NCI-H146 treated with DMSO at 0.1 percent for 48 hours (cell line): ENCODE results near the gene ALS2CL.
A peak's percentile ranks its signal among the peaks of the same experiment; 100 is the strongest.

Source experiments
- DNase-seq: peaks from one replicate; lab custom pipeline; 2025; ENCODE audit not compliant: unreplicated experiment; lab: John Stamatoyannopoulos, UW

Gene ALS2CL

DNA sequence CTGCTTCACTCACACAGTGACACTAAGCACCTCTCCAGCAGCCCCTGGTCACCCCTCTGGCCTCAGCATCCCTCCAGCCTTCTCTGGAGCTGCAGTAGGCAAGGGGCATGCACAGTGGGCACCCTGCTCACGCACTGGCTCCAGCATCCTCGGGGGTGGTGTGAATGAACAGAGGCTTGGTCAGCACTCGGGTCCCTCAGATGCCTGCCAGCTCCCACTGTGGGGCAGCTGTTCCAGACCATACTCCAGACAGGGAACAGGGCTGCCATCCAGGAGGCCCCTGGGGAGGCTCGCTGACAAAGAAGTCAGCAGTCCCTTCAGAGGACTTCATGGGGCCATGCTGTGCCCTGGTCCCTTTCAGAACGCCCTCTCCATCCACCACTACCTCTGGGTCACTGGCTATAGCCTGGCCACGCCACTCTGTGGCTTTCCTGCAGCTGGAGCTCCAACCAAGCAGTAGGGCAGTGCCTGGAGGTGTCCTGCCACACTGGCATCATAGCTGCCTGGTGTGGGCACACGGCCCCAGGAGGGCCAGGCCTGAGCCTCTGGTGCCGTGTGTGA lies 26.3 kb downstream of the ALS2CL start:
- DNase-seq: no peak

DNA sequence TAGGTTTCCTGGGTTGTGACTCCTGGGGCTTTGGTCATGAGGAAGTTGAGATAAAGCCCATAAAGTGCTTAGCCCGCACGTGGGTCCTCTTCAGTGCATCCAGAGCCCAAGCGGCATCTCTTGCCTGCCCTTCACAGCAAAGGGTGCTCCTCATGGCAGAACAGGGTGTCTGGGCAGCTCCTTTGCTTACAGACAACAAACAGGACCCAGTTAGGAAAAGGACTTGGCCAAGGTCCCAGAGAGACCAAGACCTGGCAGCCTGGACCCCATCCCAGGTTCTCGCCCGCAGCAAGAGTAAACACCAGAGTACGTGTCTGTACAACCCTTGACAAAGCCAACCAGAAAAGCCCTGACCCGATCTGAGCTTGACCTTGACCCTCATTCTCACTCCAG lies 27.0 kb downstream of the ALS2CL start:
- DNase-seq: no peak

DNA sequence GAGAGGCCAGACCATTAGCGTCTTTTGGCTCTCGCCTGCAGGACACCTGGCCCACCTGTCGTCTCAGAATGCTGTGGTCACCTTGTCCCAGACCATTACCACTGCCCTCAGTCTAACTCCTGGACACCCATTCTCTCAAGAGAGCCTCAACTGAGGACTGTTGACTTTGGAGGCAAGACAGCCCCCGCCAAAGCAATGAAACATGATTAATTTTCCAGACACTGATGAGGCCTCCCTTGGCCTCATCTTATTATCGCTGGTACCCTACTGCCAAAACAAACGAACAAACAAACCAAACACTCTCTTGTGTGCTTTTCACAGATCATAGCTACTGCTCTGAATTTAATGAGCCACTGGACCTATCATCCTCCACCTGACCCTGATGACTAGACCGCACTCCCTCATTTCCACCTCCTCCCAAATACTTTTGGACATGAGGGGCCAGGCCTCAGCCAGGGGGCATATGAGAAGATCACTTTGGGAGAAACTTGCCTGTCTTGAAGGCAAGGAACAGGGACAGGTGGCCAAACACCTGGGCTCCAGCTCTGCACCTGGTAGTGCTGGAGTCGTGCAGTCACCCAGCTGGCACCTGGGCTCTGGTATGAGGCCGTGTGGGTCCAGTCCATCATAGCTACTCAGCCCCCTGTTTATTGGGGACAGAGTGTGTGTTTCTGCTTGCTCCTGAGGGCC lies 27.6 kb downstream of the ALS2CL start:
- DNase-seq: peak; percentile 70

DNA sequence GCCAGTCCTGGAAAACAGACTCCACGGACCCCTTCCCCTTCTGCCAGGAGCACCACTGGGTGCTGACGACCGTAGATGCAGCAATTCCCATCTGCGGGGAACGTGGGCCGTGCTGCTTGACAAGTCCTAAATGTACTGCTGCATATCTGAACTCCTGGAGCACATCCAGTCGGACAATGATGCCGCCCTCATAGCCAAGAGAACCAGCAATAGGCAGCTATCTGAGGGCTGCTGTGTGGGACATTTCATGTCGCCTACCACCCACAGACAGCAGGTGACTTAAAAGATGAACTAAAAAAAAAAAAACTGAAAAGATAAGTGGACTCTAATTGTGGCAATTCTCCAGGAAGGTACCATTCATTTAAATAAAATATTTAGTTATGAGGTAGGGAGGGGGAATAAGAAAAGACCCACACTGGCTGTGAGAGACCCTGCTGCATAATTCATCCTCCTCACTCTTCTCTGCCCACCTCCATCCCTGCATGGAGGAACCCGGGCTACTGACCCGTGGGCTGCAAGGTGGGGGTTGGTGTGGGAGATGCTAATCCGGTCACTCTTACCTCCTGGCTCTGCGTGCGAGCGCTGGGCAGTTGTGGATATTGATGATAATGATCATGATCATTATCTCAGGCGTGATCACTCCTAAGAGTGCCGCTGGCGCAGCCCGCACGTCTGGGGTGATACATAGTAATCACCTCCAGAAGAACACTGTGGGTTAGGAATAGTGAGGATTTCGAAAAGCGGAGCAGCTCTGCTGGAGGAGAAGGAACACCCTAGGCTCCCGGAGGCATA lies 28.3 kb downstream of the ALS2CL start:
- no peak for DNase-seq

DNA sequence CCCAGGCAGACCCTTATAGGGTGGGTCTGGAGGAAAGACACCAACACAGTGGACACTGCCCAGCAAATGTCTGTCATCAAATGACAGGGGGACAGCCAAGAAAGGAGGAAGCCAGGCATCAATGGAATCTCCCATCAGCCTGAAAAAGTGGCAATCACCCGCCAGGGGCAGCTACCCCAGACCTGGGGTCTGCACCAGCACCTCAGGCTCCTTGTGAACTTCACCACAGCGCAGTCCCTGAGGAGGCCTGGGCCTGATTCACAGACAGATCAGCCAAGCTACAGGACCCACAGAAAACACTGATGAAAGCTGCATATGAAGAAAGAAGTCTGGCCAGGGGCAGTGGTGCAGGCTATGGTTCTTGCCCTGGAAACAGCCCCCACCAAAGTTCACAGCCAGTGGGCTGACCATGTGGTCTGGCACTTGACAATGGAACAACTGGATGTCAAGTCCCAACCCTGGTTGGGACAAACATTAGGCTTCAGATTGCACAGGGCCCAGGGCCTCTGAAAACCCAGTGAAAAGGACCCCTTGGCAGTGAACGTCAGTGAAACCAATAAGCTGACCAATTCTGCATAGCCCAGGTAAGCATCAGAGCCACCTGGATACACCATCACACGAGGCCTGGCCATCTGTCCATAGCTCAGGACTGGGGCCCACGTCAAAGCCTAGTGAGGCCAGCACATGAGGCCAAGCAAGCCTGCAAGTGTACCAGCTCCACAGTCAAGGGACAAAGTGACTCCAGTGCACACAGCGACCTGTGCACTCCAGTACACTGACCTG lies 29.1 kb downstream of the ALS2CL start:
- DNase-seq: no peak

DNA sequence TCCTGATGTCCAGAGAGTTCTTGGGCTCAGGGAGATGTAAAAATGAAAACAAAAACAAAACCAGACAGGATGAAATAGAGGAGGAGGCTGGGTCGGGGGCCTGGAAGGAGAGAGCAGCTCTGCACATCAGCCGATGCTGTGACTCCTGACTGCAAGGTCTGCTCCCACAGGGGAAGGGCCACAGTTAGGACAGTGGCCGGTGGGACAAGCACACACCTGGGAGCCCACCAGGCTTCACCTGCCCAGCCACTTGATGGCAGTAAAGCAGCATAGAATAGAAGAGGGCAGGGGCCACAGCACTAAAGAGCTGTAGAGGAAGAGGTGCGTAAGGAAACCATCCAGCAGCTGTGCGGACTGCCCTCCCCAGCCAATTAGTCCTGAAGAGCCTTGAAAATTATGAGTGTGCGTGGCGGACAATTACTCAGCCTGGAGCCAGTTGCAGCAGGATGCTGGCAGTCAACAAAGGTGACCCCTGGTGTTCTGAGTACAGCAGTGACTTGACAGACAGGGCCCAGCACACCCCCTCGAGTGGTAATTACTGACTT lies 29.8 kb downstream of the ALS2CL start:
- DNase-seq: peak; percentile 87

DNA sequence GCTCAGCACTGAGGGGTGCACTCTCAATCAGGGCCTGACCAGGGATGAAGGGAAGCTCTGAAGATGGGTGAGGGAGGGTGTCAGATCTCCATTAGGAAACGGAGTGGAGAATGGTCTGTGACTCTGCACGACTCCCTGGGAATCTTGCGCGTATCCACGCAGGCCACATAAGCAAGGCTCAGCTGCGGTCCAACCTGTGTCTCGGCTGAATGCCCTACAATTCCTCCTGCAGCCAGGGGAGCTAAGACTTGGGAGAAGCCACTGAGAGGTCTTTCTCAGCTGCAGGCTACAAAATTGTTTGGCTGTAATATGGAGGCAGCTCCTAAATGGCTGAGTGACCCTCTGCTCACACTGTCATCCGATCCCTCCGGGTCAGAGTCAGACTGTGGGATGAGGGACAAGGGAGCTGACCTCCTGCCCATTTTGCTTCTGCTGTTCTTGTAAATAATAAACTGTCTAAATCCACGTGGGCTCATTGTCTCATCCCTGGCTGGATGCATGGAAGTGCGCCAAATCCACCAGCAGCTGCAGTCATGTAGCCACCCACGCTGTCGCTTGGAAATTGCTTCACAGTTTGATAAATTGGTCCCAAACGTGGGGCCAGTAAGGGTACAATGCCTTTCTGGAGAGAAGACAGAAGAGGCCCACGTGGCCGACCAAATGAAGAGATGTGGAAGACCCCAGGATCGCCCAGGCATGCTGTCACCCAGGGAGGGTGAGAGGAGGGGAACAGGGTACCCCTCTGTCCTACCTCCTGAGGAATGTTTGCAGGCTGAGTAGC lies 30.5 kb downstream of the ALS2CL start:
- DNase-seq: peak; percentile 31

DNA sequence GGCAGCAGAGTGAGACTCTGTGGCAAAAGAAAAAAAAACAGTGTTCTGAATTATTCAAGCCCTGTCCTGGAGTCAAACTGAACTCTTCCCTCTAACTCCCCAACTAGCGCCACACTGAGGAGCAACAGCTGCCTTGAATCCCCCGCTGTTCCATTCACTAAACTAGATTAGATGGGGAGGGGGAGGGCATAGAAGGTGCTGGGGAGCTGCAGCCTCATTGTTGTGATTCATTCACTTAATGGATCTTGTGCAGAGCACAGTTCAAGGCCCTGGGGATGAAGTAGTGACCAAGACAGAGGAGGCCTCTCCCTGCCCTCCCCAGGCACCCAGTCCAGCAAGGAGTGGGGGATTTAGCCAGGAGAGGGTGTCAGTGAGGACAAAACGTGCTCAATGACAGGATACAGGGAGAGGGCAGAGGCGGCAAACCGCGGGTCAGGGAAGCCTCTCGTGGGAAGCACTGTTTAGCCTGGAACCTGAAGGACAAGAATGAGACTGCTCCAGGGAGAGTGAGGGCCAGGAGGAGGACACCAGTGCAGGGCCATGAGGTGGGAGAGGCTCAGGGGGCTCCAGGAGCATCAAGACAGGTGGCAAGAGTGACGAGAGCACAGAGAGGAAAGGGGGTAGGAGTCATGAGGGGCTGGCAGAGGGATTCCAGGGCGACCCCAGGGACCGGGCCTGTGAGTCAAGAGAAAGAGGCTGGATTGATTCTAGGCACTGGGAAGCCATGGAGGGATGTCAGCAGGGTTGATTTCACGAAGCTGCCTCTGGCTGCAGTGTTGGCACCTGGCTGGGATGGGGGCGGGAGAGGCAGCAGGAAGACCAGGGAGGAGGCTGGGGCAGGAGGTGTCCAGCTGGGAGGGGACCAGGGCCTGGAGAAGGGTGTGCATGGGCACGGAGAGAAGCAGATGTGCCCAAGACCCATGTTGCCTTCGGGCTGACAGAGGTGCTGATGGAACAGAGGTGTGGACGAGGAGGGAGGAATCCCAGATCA lies 31.4 kb downstream of the ALS2CL start:
- peak; percentile 4 for DNase-seq

DNA sequence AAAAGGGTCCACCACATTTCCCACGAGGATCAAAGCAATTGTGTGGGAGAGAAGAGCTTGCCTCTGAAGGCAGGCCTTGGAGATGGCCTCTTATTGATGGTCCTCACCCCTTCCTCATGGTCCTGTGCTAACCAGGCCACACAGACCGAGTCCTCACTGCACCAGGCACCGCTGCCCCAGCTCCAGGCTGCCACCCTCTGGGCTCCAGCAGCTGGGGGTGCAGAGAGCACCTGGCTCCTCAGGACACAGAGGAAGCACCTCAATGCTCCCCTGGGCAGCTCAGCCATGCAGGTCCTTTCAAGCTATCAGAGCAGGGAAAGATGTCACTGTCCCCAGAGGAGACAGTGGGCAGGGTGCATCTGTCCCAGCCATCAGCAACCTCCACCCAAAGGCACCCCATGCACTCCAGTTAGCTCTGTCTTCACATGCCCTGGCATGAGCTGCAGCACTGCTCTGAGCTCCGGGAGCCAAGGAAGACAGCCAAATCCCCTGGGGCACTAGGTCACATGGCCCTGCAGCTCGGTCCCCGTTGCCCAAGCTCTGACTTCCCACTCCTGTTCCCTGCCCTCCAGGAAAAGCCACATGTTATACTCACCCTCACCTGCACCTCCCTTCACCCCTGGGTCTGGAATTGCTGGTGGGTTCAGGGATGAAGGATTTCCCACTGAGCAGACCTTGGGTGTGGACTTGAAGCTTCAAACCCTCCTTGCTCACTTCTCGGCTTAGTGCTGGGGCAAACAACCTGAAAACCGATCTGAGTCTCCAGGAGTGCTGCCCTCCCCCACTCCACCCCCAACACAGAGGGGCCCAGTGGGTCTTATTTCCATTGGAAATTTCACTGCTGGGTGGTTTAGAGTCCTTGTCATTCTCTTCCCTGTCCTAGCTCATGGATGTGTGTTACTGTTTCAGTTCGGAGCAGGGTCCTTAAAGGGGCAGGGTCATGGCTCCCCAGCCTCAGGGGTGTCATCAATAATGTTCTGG lies 32.6 kb downstream of the ALS2CL start:
- DNase-seq: peak; percentile 3

DNA sequence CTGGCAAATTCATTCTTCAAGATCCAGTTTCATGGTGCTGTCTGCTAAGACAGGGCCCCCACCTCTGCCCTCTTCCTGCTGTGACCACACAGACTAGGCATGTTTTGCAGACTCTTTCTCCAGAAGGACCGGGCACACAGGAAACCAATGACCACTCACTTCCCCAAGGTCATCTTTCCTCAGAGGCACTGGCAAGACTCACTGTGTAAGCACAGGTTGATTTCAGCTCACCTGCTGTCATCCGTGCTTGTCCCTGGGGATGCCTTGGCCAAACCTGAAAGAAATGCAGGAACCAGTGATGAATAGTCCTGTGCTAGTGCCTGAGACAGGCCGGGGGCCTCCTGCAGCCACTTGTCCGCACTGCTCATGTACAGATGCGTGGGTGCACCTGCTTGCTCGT lies 33.5 kb downstream of the ALS2CL start:
- DNase-seq: no peak

DNA sequence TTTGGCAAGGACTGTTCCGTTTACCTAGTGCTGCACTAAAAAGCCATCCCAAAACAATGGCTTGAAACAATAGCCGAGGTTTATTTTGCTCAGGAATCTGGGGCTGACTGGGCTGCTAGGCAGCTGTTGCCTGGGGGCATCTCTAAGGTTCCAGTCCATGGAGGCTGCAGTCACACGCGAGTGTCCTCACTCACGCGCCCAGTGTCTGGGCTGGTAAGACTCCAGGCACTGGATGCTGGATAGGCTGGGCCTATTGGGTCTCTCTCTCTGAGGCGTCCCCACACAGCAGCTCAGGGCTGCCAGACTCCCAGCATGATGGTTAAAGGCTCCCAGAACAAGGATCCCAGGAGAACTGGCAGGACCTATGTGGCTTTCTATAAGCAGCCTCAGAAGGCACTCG lies 34.2 kb downstream of the ALS2CL start:
- peak; percentile 42 for DNase-seq

DNA sequence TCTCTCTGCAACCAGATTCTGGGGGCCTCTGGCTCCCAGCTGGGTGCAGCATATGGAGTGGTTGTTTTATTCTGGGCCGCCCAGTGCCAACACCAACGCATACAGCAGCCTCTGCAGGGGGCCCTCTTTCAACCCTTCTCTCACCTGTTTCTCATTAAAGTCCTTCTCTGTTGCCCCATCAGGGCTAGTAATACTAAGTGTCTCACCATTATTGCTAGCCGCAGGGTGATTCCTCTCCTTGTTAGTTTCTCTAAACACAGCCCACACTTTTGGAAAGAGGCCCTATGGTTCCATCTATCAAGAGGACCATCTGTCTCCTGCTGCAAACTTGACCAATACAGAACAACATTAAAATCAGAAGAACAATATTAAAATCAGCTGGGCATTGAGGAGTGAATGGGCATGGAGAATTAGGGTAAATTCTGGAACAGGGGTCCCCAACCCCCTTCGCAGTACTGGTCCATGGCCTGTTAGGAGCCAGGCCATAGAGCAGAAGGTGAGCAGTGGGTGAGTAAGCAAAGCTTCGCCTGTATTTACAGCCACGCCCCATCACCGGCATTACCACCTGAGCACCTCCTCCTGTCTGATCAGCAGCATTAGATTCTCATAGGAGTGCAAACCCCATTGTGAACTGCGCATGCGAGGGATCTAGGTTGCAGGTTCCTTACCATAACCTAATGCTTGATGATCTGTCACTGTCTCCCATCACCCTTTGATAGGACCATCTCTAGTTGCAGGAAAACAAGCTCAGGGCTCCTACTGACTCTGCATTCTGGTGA lies 36.5 kb downstream of the ALS2CL start:
- peak; percentile 85 for DNase-seq

DNA sequence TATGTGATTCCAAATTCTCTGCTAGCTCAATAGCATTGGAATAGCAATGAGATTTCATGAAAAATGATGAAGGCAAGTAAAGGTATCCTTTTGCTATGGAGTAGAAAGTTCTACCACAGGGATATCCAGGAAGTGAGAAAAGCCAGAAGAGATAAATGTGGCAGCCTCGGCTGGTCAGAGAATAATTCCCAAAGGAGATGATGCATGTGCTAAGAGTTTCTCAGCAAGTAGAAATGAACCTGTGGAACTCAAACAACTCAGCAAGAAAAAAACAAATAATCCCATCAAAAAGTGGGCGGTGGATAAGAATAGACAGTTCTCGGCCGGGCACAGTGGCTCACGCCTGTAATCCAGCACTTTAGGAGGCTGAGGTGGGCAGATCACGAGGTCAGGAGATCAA lies 38.2 kb downstream of the ALS2CL start:
- DNase-seq: no peak

DNA sequence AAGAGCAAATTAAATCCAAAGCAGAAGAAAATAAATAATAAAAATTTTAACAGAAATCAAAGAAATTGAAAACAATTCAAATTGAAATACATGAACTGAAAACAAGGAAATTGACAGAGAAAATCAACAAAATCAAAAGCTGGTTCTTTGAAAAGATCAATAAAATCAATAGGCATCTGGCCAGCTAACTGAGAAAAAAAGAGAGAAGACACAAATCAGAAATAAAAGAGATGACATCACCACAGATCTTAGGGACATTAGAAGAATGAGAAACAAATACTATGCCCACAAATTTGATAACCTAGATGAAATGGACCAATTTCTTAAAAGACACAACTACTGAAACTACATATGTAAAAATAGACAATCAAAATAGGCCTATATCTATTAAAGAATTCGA lies 42.4 kb downstream of the ALS2CL start:
- DNase-seq: no peak

DNA sequence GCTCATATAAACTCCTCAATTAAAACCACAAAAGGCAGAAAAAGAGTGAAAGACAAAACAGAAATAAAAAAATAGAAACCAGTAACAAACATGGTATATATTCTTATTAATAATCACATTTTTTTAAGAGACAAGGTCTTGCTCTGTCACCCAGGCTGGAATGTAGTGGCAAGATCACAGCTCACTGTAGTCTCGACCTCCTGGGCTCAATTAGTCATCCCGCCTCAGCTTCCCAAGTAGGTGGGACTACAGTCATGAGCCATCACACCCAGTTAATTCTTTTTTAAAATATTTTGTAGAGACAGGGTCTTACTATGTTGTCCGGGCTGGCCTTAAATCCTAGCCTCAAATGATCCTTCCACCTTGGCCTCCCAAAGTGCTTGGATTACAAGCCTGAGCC lies 44.0 kb downstream of the ALS2CL start:
- no peak for DNase-seq

DNA sequence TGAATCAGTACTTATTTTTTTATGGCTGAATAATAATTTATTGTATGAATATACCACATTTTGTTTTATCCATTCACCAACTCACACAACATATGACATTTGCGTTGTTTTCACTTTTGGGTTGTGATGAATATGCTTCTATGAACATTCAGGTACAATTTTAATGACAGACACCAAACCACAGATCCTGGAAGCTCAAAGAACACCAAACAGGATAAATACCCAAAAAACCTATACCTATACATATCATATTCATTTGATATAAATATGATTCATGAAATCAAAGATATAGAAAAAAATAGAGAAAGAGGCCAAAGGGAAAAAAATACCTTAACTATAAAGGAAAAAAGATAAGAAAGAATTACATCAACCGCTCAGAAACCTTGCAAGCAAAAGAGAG lies 45.4 kb downstream of the ALS2CL start:
- DNase-seq: no peak

DNA sequence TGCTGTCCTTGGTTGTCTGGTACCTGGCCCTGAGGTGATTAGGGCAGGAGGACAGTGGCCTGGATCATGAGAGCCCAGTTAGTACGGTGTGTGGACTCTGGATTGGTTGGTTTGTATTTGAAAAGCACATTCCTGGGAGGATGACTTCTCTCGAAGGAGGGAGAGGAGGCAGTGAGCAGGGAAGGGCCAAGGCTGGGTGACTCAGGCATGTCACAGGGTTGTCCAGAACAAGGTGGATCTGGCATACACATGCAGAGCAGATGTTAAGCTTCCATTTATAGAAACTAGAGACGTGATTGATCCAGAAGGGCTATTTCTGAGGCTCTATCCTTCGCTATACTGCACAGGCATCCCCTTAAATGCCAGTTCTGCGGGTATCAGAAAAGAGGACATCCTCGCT lies 46.8 kb downstream of the ALS2CL start:
- DNase-seq: no peak
